CD4-positive, alpha-beta T cell treated with Interleukin-17A for 1 hour (primary cell): ENCODE results near the gene PABPC1L2B.
"Not testable (repeated sequence)": the region's sequence is repeated elsewhere in the genome, so short reads cannot be mapped to it uniquely, and the experiment has no call there.

ENCODE experiments used
- DNase-seq: peaks from one replicate; pipeline ENCODE4 v3.0.0-alpha.2; 2020

PABPC1L2B gene

GRCh38 chrX:73002733-73003132 lies at the start of gene PABPC1L2B:
TSS of gene PABPC1L2B (plus strand) at chrX:73002939. CDS start at chrX:73003643, 704 bp downstream.
- DNase-seq = not testable (repeated sequence)

- not testable (repeated sequence) for DNase-seq
These were observed 42.8 kb upstream of the PABPC1L2B start for GRCh38 chrX:72959971-72960370.

- not testable (repeated sequence) for DNase-seq
These were observed 30.9 kb upstream of the PABPC1L2B start for GRCh38 chrX:72971859-72972258.

GRCh38 chrX:72974885-72975284 lies 27.9 kb upstream of the PABPC1L2B start:
- DNase-seq = not testable (repeated sequence)

- not testable (repeated sequence) for DNase-seq
These were observed 21.8 kb upstream of the PABPC1L2B start for GRCh38 chrX:72980894-72981469.

GRCh38 chrX:73004032-73004431 lies 1.3 kb downstream of the PABPC1L2B start:
- DNase-seq = not testable (repeated sequence)

GRCh38 chrX:73021361-73022092 lies 18.8 kb downstream of the PABPC1L2B start:
- DNase-seq = no peak

GRCh38 chrX:73022093-73022445 lies 19.3 kb downstream of the PABPC1L2B start:
- not testable (repeated sequence) for DNase-seq

GRCh38 chrX:73028876-73029275 lies 26.1 kb downstream of the PABPC1L2B start:
- no peak for DNase-seq
